HG02885 (cell line): ENCODE measurements around the gene KBTBD12.
"Not testable (repeated sequence)": the region's sequence is repeated elsewhere in the genome, so short reads cannot be mapped to it uniquely, and the experiment has no call there.

ENCODE experiments used
- ATAC-seq: cut with Tn5 transposase; IDR thresholded peaks from one replicate; pipeline ENCODE4 v1.9.1; 2021; ENCODE audit warnings: mild to moderate bottlenecking; ENCODE audit not compliant: unreplicated experiment, poor library complexity

KBTBD12 gene

GRCh38 chr3:127902486-127902885 lies 12.5 kb upstream of the KBTBD12 start:
- ATAC-seq, result no peak

GRCh38 chr3:127903611-127904375 lies 11.2 kb upstream of the KBTBD12 start:
- ATAC-seq, result no peak

- no peak for ATAC-seq
Measured at GRCh38 chr3:127905556-127905955, 9.5 kb upstream of the KBTBD12 start.

GRCh38 chr3:127906653-127907052 lies 8.4 kb upstream of the KBTBD12 start:
- not testable (repeated sequence) for ATAC-seq

- no peak for ATAC-seq
Measured at GRCh38 chr3:127908202-127908601, 6.8 kb upstream of the KBTBD12 start.

- ATAC-seq, result no peak
Measured at GRCh38 chr3:127908951-127909350, 6.1 kb upstream of the KBTBD12 start.

GRCh38 chr3:127909646-127910045 lies 5.4 kb upstream of the KBTBD12 start:
- ATAC-seq, result no peak

- no peak for ATAC-seq
Measured at GRCh38 chr3:127911421-127911931, 3.6 kb upstream of the KBTBD12 start.

GRCh38 chr3:127913841-127914240 lies 1.2 kb upstream of the KBTBD12 start:
- not testable (repeated sequence) for ATAC-seq

GRCh38 chr3:127914584-127914983 lies 448 bp upstream of the KBTBD12 start:
- ATAC-seq, result no peak

GRCh38 chr3:127915937-127916493 lies 983 bp downstream of the KBTBD12 start:
- ATAC-seq, result no peak

GRCh38 chr3:127920738-127921137 lies 5.7 kb downstream of the KBTBD12 start:
- no peak for ATAC-seq

- ATAC-seq, result no peak
Measured at GRCh38 chr3:127923611-127924010, 8.6 kb downstream of the KBTBD12 start.

GRCh38 chr3:127925384-127925783 lies 10.4 kb downstream of the KBTBD12 start:
- no peak for ATAC-seq

- no peak for ATAC-seq
Measured at GRCh38 chr3:127927829-127928604, 13.0 kb downstream of the KBTBD12 start.

- ATAC-seq, result no peak
Measured at GRCh38 chr3:127929818-127930413, 14.9 kb downstream of the KBTBD12 start.

GRCh38 chr3:127933396-127933795 lies 18.4 kb downstream of the KBTBD12 start:
- ATAC-seq, result no peak

GRCh38 chr3:127938800-127939199 lies 23.8 kb downstream of the KBTBD12 start:
- ATAC-seq, result no peak

GRCh38 chr3:127940116-127940515 lies 25.1 kb downstream of the KBTBD12 start:
- ATAC-seq, result no peak

GRCh38 chr3:127942613-127943012 lies 27.6 kb downstream of the KBTBD12 start:
- no peak for ATAC-seq

GRCh38 chr3:127948211-127948610 lies 33.2 kb downstream of the KBTBD12 start:
- no peak for ATAC-seq
